GM21528 (cell line): ENCODE measurements around the gene PTCRA.

Source experiments
- ATAC-seq: cut with Tn5 transposase; IDR thresholded peaks from one replicate; pipeline ENCODE4 v1.9.1; 2021; ENCODE audit warnings: mild to moderate bottlenecking, moderate library complexity; ENCODE audit not compliant: unreplicated experiment, low FRiP score

PTCRA gene

GRCh38 chr6:42969431-42969830 lies 53.6 kb downstream of the PTCRA start:
- no peak for ATAC-seq

GRCh38 chr6:42969934-42970333 lies 54.1 kb downstream of the PTCRA start:
- ATAC-seq: no peak

- no peak for ATAC-seq
These were observed 55.2 kb downstream of the PTCRA start for GRCh38 chr6:42970871-42971612.

GRCh38 chr6:42971746-42972327 lies 56.0 kb downstream of the PTCRA start:
- ATAC-seq: no peak

- no peak for ATAC-seq
These were observed 58.1 kb downstream of the PTCRA start for GRCh38 chr6:42973926-42974325.

- ATAC-seq: no peak
These were observed 59.2 kb downstream of the PTCRA start for GRCh38 chr6:42974919-42975505.
